GM12878 (cell line): Measurements from ENCODE around the gene HPRT1. TPM values are rescaled to one million over a fixed set of nuclear protein-coding genes. Genes with fewer than 3 reads are reported as not detected.

Experiments used
- CREB1 ChIP-seq: IDR thresholded peaks from 2 replicates; pipeline ENCODE4 v1.6.1; 2012; ENCODE audit warnings: low read depth, mild to moderate bottlenecking, inconsistent platforms
- EZH2 ChIP-seq: IDR thresholded peaks from 2 replicates; pipeline ENCODE4 v1.6.1; 2012; ENCODE audit warnings: low read depth, mild to moderate bottlenecking, control low read depth, inconsistent platforms, low read length, borderline replicate concordance; ENCODE audit not compliant: control insufficient read depth
- GABPA ChIP-seq: IDR thresholded peaks from 2 replicates; pipeline ENCODE4 v1.6.1; 2014; ENCODE audit warnings: antibody characterized with exemption, low read depth, mild to moderate bottlenecking, inconsistent platforms
- NFIC ChIP-seq: IDR thresholded peaks from 2 replicates; pipeline ENCODE4 v1.6.1; 2012; ENCODE audit warnings: low read depth, mild to moderate bottlenecking, inconsistent platforms, low read length, moderate library complexity
- NR2C1 ChIP-seq: fragments of 450-650 bp; IDR thresholded peaks from 2 replicates; pipeline ENCODE4 v1.6.1; 2017; ENCODE audit warnings: antibody characterized with exemption, mild to moderate bottlenecking, moderate library complexity
- NR2F1 ChIP-seq: fragments of 450-650 bp; conservative IDR thresholded peaks from 2 replicates; pipeline ENCODE4 v1.6.1; 2017; ENCODE audit warnings: mild to moderate bottlenecking
- RCOR1 ChIP-seq: conservative IDR thresholded peaks from 2 replicates; pipeline ENCODE4 v1.6.1; 2012; ENCODE audit warnings: low read depth, low read length, improper control_type of control experiment
- SIX5 ChIP-seq: IDR thresholded peaks from 2 replicates; pipeline ENCODE4 v1.6.1; 2011; ENCODE audit warnings: mild to moderate bottlenecking, low read depth, low read length, moderate library complexity; ENCODE audit not compliant: severe bottlenecking
- SP1 ChIP-seq: IDR thresholded peaks from one replicate; pipeline ENCODE4 v1.6.1; 2011; ENCODE audit warnings: low read depth, low read length
- TAF1 ChIP-seq: IDR thresholded peaks from 2 replicates; pipeline ENCODE4 v1.6.1; 2011; ENCODE audit warnings: mild to moderate bottlenecking, low read depth, low read length, borderline replicate concordance
- polyA plus RNA-seq, 11 experiments: library from polyadenylated mRNA; depleted of rRNA in 4 of 11; unstranded in 6 of 11; stranded (reverse) in 5 of 11; fragments of >200 nt; fragmentation: Nextera tagmentation in 4 of 11; fragmentation: Illumina TruSeq in 1 of 11; extraction: Ambion mirVana in 4 of 11; extraction: Trizol in 1 of 11; gene quantifications; 1 replicate in 1 of 11; 2 replicates in 10 of 11; pipeline versions ENCODE4 v1.2.1 to v1.2.3, GENCODE V29; 2011 to 2016; ENCODE audit warnings: inconsistent platforms in 2 of 11, missing spikeins in 2 of 11, low read depth in 1 of 11
- total RNA-seq, 4 experiments: library from RNA; depleted of rRNA in 3 of 4; stranded (reverse); fragments of >200 nt in 3 of 4; fragmentation: Illumina TruSeq in 1 of 4; extraction: Trizol in 1 of 4; gene quantifications; 2 replicates each; pipeline versions ENCODE4 v1.2.1 to v1.2.3, GENCODE V29; 2013 to 2021
- TF ChIP-seq, protein P1 (sequence below): fragments of 450-650 bp; IDR thresholded peaks from 2 replicates; pipeline ENCODE4 v1.6.1; 2016; ENCODE audit warnings: mild to moderate bottlenecking, moderate library complexity, borderline replicate concordance
- TF ChIP-seq, protein P2 (sequence below): fragments of 150-350 bp; IDR thresholded peaks from 2 replicates; pipeline ENCODE4 v1.6.1; 2014; ENCODE audit warnings: mild to moderate bottlenecking, low read depth, low read length
- TF ChIP-seq, protein P3 (sequence below): fragments of 450-650 bp; IDR thresholded peaks from 2 replicates; pipeline ENCODE4 v1.6.1; 2017; ENCODE audit warnings: low read depth, mild to moderate bottlenecking, moderate library complexity
- TF ChIP-seq, protein P4 (sequence below): IDR thresholded peaks from 2 replicates; pipeline ENCODE4 v1.6.1; 2011; ENCODE audit warnings: mild to moderate bottlenecking, low read depth, low read length, moderate library complexity; ENCODE audit not compliant: insufficient replicate concordance

Gene HPRT1
- total and polyA plus RNA-seq, 10 of the 15 experiments (the other 5 are each of a cell fraction or from before 2014, with no cell fraction given) = 19.3 to 161 (median 92.7) TPM

DNA sequence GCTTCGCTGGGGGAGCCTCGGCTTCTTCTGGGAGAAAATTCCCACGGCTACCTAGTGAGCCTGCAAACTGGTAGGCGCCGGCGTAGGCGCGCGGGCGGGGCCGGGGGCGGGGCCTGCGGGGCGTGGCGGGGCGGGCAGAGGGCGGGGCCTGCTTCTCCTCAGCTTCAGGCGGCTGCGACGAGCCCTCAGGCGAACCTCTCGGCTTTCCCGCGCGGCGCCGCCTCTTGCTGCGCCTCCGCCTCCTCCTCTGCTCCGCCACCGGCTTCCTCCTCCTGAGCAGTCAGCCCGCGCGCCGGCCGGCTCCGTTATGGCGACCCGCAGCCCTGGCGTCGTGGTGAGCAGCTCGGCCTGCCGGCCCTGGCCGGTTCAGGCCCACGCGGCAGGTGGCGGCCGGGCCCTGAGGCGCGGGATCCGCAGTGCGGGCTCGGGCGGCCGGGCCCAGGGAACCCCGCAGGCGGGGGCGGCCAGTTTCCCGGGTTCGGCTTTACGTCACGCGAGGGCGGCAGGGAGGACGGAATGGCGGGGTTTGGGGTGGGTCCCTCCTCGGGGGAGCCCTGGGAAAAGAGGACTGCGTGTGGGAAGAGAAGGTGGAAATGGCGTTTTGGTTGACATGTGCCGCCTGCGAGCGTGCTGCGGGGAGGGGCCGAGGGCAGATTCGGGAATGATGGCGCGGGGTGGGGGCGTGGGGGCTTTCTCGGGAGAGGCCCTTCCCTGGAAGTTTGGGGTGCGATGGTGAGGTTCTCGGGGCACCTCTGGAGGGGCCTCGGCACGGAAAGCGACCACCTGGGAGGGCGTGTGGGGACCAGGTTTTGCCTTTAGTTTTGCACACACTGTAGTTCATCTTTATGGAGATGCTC lies at the start of gene HPRT1 (continued):
- TF ChIP-seq, protein P1, sequence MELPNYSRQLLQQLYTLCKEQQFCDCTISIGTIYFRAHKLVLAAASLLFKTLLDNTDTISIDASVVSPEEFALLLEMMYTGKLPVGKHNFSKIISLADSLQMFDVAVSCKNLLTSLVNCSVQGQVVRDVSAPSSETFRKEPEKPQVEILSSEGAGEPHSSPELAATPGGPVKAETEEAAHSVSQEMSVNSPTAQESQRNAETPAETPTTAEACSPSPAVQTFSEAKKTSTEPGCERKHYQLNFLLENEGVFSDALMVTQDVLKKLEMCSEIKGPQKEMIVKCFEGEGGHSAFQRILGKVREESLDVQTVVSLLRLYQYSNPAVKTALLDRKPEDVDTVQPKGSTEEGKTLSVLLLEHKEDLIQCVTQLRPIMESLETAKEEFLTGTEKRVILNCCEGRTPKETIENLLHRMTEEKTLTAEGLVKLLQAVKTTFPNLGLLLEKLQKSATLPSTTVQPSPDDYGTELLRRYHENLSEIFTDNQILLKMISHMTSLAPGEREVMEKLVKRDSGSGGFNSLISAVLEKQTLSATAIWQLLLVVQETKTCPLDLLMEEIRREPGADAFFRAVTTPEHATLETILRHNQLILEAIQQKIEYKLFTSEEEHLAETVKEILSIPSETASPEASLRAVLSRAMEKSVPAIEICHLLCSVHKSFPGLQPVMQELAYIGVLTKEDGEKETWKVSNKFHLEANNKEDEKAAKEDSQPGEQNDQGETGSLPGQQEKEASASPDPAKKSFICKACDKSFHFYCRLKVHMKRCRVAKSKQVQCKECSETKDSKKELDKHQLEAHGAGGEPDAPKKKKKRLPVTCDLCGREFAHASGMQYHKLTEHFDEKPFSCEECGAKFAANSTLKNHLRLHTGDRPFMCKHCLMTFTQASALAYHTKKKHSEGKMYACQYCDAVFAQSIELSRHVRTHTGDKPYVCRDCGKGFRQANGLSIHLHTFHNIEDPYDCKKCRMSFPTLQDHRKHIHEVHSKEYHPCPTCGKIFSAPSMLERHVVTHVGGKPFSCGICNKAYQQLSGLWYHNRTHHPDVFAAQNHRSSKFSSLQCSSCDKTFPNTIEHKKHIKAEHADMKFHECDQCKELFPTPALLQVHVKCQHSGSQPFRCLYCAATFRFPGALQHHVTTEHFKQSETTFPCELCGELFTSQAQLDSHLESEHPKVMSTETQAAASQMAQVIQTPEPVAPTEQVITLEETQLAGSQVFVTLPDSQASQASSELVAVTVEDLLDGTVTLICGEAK = no peak
- TF ChIP-seq NR2F1 = no peak
- peak; percentile 52; the same call in 1 of the 2 replicates for TF ChIP-seq CREB1
- TF ChIP-seq, protein P2, sequence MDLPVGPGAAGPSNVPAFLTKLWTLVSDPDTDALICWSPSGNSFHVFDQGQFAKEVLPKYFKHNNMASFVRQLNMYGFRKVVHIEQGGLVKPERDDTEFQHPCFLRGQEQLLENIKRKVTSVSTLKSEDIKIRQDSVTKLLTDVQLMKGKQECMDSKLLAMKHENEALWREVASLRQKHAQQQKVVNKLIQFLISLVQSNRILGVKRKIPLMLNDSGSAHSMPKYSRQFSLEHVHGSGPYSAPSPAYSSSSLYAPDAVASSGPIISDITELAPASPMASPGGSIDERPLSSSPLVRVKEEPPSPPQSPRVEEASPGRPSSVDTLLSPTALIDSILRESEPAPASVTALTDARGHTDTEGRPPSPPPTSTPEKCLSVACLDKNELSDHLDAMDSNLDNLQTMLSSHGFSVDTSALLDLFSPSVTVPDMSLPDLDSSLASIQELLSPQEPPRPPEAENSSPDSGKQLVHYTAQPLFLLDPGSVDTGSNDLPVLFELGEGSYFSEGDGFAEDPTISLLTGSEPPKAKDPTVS = no peak
- no peak for TF ChIP-seq SIX5
- no peak for TF ChIP-seq EZH2
- no peak for TF ChIP-seq RCOR1
- no peak for TF ChIP-seq NFIC
- TF ChIP-seq, protein P3, sequence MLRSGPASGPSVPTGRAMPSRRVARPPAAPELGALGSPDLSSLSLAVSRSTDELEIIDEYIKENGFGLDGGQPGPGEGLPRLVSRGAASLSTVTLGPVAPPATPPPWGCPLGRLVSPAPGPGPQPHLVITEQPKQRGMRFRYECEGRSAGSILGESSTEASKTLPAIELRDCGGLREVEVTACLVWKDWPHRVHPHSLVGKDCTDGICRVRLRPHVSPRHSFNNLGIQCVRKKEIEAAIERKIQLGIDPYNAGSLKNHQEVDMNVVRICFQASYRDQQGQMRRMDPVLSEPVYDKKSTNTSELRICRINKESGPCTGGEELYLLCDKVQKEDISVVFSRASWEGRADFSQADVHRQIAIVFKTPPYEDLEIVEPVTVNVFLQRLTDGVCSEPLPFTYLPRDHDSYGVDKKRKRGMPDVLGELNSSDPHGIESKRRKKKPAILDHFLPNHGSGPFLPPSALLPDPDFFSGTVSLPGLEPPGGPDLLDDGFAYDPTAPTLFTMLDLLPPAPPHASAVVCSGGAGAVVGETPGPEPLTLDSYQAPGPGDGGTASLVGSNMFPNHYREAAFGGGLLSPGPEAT = no peak
- TF ChIP-seq, protein P4, sequence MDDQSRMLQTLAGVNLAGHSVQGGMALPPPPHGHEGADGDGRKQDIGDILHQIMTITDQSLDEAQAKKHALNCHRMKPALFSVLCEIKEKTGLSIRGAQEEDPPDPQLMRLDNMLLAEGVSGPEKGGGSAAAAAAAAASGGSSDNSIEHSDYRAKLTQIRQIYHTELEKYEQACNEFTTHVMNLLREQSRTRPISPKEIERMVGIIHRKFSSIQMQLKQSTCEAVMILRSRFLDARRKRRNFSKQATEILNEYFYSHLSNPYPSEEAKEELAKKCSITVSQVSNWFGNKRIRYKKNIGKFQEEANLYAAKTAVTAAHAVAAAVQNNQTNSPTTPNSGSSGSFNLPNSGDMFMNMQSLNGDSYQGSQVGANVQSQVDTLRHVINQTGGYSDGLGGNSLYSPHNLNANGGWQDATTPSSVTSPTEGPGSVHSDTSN = no peak
- TF ChIP-seq GABPA = no peak
- no peak for TF ChIP-seq NR2C1
- TF ChIP-seq TAF1 = peak; percentile 58; the same call in 1 of the 2 replicates
- no peak for TF ChIP-seq SP1
